GM12878 (cell line): ENCODE measurements around the gene MAFG. TPM values are rescaled to one million over a fixed set of nuclear protein-coding genes. Genes with fewer than 3 reads are reported as not detected.

Source experiments
- ATAC-seq: fragments of 200-7000 bp; cut with Tn5 transposase; 3 replicates; pipeline ENCODE4 v1.9.1; 2020; ENCODE audit warnings: mild to moderate bottlenecking, moderate library complexity
- BruUV-seq: library from RNA; stranded (reverse); fragments of 400-500 nt; replicated peaks from 2 replicates; lab custom pipeline; 2021; lab: Mats Ljungman, UMichigan
- CTCF ChIA-PET: fragments of 300-600 bp; sonication (Branson Sonifier 250); formaldehyde crosslinking; extraction: SDS; loops from one replicate; lab custom pipeline; 2021; ENCODE audit warnings: inconsistent platforms; lab: Yijun Ruan, JAX
- POLR2A ChIA-PET: fragments of 350-600 bp; formaldehyde crosslinking; extraction: SDS; loops from one replicate; lab custom pipeline; 2021; ENCODE audit warnings: inconsistent platforms; lab: Charles Lee
- RAD21 ChIA-PET: fragments of 300-600 bp; sonication (Branson Sonifier 250); formaldehyde crosslinking; loops from one replicate; lab custom pipeline; 2023; ENCODE audit warnings: antibody characterized with exemption; ENCODE audit not compliant: unreplicated experiment; lab: Charles Lee
- SMC1A ChIA-PET: fragments of 300-600 bp; sonication (Branson Sonifier 250); formaldehyde crosslinking; loops from one replicate; lab custom pipeline; 2023; ENCODE audit not compliant: unreplicated experiment, uncharacterized antibody; lab: Charles Lee
- DNase-seq: peaks from one replicate; pipeline ENCODE4 v3.0.0-alpha.2; 2011; ENCODE audit warnings: low read depth, low spot score
- FAIRE-seq: peaks from 3 replicates; lab custom pipeline; 2011; peaks lifted over from hg19 to GRCh38; lab: Jason Lieb, UNC
- H2AFZ ChIP-seq: 2 replicates; pipeline ENCODE4 v1.6.0; 2011; ENCODE audit warnings: low read depth, low read length, control low read depth; ENCODE audit not compliant: control insufficient read depth
- H3K27ac ChIP-seq: 2 replicates; pipeline ENCODE4 v1.5.1; 2011; ENCODE audit warnings: control low read depth; ENCODE audit not compliant: control insufficient read depth, insufficient read depth
- H3K27me3 ChIP-seq, 2 experiments: replicated peaks in 1 of 2; 2 replicates each; pipeline versions ENCODE4 v1.6.0 to v1.6.1; 2011; ENCODE audit warnings: low read length in 1 of 2; ENCODE audit not compliant: control insufficient read depth in 2 of 2, insufficient read depth in 2 of 2
- H3K36me3 ChIP-seq, 2 experiments: 2 replicates each; pipeline ENCODE4 v1.5.1; 2011; ENCODE audit warnings: low read length in 1 of 2; ENCODE audit not compliant: control insufficient read depth in 2 of 2, insufficient read depth in 2 of 2
- H3K4me1 ChIP-seq: 2 replicates; pipeline ENCODE4 v1.6.1; 2011; ENCODE audit warnings: mild to moderate bottlenecking, low read length, moderate library complexity, mixed read lengths; ENCODE audit not compliant: control insufficient read depth, insufficient read depth
- H3K4me2 ChIP-seq: 2 replicates; pipeline ENCODE4 v1.6.0; 2011; ENCODE audit warnings: control low read depth; ENCODE audit not compliant: control insufficient read depth, insufficient read depth
- H3K4me3 ChIP-seq: fragments of 200-600 bp; sonication (generic); 2 replicates; pipeline ENCODE4 v1.5.1; 2016
- H3K79me2 ChIP-seq: 2 replicates; pipeline ENCODE4 v1.6.0; 2011; ENCODE audit warnings: low read length; ENCODE audit not compliant: control insufficient read depth, insufficient read depth
- H3K9ac ChIP-seq: 2 replicates; pipeline ENCODE4 v1.8.0; 2011; ENCODE audit warnings: low read length, control low read depth, mixed read lengths; ENCODE audit not compliant: control insufficient read depth, insufficient read depth
- H3K9me3 ChIP-seq: replicated peaks from 3 replicates; pipeline ENCODE4 v1.5.1; 2011; ENCODE audit warnings: mild to moderate bottlenecking, low read length; ENCODE audit not compliant: control insufficient read depth, insufficient read depth
- H4K20me1 ChIP-seq: 2 replicates; pipeline ENCODE4 v1.6.0; 2011; ENCODE audit not compliant: control insufficient read depth, insufficient read depth
- E2F4 ChIP-seq: IDR thresholded peaks from 2 replicates; pipeline ENCODE4 v1.6.1; 2012; ENCODE audit warnings: low read depth, low read length, improper control_type of control experiment
- MLLT1 ChIP-seq: fragments of 450-650 bp; IDR thresholded peaks from 2 replicates; pipeline ENCODE4 v1.6.1; 2016; ENCODE audit warnings: mild to moderate bottlenecking
- NKRF ChIP-seq: fragments of 450-650 bp; conservative IDR thresholded peaks from 2 replicates; pipeline ENCODE4 v1.6.1; 2017; ENCODE audit warnings: mild to moderate bottlenecking, moderate library complexity
- PML ChIP-seq: IDR thresholded peaks from 2 replicates; pipeline ENCODE4 v1.6.1; 2012; ENCODE audit warnings: low read length, inconsistent platforms
- POLR2A ChIP-seq: IDR thresholded peaks from 2 replicates; pipeline ENCODE4 v1.6.1; 2011; ENCODE audit warnings: low read depth, mild to moderate bottlenecking, low read length
- RELB ChIP-seq: fragments of 450-650 bp; IDR thresholded peaks from 2 replicates; pipeline ENCODE4 v1.6.1; 2017; ENCODE audit warnings: low read depth, mild to moderate bottlenecking, moderate library complexity
- SMC3 ChIP-seq: IDR thresholded peaks from 2 replicates; pipeline ENCODE4 v1.6.1; 2011; ENCODE audit warnings: low read length, improper control_type of control experiment, borderline replicate concordance
- whole genome bisulfite sequencing: methylation state at CpG from one replicate; pipeline ENCODE4 v1.1.6; 2016; ENCODE audit warnings: low lambda C conversion rate; ENCODE audit not compliant: insufficient replicate concordance, insufficient coverage; ENCODE audit errors: missing lambda C conversion rate; 5-methylcytosine and 5-hydroxymethylcytosine counted together
- in situ Hi-C: fragments of 300-500 bp; cut with MboI; formaldehyde crosslinking; loops from 9 replicates; pipeline ENCODE4 v1.14.3; 2018; ENCODE audit warnings: mixed read lengths
- intact Hi-C: fragments of 100-400 bp; cut with micrococcal nuclease; formaldehyde crosslinking; loops from one replicate; pipeline ENCODE4 v1.14.2; 2022; ENCODE audit not compliant: unreplicated experiment
- polyA plus RNA-seq, 11 experiments: library from polyadenylated mRNA; depleted of rRNA in 4 of 11; unstranded in 6 of 11; stranded (reverse) in 5 of 11; fragments of >200 nt; fragmentation: Nextera tagmentation in 4 of 11; fragmentation: Illumina TruSeq in 1 of 11; extraction: Ambion mirVana in 4 of 11; extraction: Trizol in 1 of 11; gene quantifications; 1 replicate in 1 of 11; 2 replicates in 10 of 11; pipeline versions ENCODE4 v1.2.1 to v1.2.3, GENCODE V29; 2011 to 2016; ENCODE audit warnings: inconsistent platforms in 2 of 11, missing spikeins in 2 of 11, low read depth in 1 of 11
- total RNA-seq, 4 experiments: library from RNA; depleted of rRNA in 3 of 4; stranded (reverse); fragments of >200 nt in 3 of 4; fragmentation: Illumina TruSeq in 1 of 4; extraction: Trizol in 1 of 4; gene quantifications; 2 replicates each; pipeline versions ENCODE4 v1.2.1 to v1.2.3, GENCODE V29; 2013 to 2021

Gene MAFG
- total and polyA plus RNA-seq, 10 of the 15 experiments (the other 5 are each of a cell fraction or from before 2014, with no cell fraction given) = 0.48 to 20.1 (median 7.6) TPM

GRCh38 chr17:81888988-81889595 lies 38.4 kb downstream of the MAFG start:
- no peak overlapping the region for H3K27ac ChIP-seq
- RAD21 ChIA-PET = no interaction called here
- H3K79me2 ChIP-seq = peaks cover 49% of the 10 kb centered on the region
- no peak overlapping the region for H3K9ac ChIP-seq
- 0 out of 2 replicates have a peak, but pooled peaks have one; percentile 17 for TF ChIP-seq POLR2A
- no peak for TF ChIP-seq PML
- TF ChIP-seq SMC3 = no peak
- TF ChIP-seq MLLT1 = no peak
- no peak for TF ChIP-seq NKRF
- no peak for TF ChIP-seq E2F4
- TF ChIP-seq RELB = no peak
- ATAC-seq = no peak
- H3K4me3 ChIP-seq = 0 out of 2 replicates have a peak overlapping the region, but pooled peaks have one; percentile 91
- 0 out of 2 replicates have a peak, but pooled peaks cover 3% of the 10 kb centered on the region for H4K20me1 ChIP-seq
- no peak for DNase-seq
- no peak for FAIRE-seq
- peaks cover 24 to 29% of the 10 kb centered on the region in 2 experiments; a peak in 3 of 4 replicates for H3K36me3 ChIP-seq
- CTCF ChIA-PET = no interaction called here
- intact Hi-C loops = no loop called here
- H3K4me1 ChIP-seq = peaks cover 26% of the 10 kb centered on the region
- WGBS = 98% methylated on average over 16 of the region's 16 CpGs
- H3K9me3 ChIP-seq = no peaks in the 10 kb centered on the region
- SMC1A ChIA-PET = no interaction called here
- H2AFZ ChIP-seq = no peak overlapping the region
- no peaks in the 10 kb centered on the region for H3K27me3 ChIP-seq
- H3K4me2 ChIP-seq = peak overlapping the region; percentile 97
- no TSS peak for BruUV-seq
- POLR2A ChIA-PET = interaction anchor here (0.9 kb wide), 1 partner anchor 10 kb away, joined by 3 read pairs; no protein-coding TSS in a partner anchor
- in situ Hi-C loops = no loop called here
